Stimulated activated CD4-positive, alpha-beta T cell treated with anti-CD3 and anti-CD28 coated beads, Interleukin-12 subunit alpha, Interleukin-12 subunit beta, amount 100 ng/mL, for 24 hours (primary cell): ENCODE measurements around the gene MUC13.

ENCODE experiments used
- DNase-seq, 2 experiments: peaks; one replicate each; pipeline ENCODE4 v3.0.0-alpha.2; 2020; ENCODE audit warnings: low read depth in 2 of 2

Gene MUC13

GRCh38 chr3:124878561-124879336, 55.8 kb downstream of the MUC13 start:
- DNase-seq: no peak

- no peak for DNase-seq
These were observed 56.9 kb downstream of the MUC13 start for GRCh38 chr3:124877674-124878073.

GRCh38 chr3:124876401-124876878, 58.1 kb downstream of the MUC13 start:
- DNase-seq: no peak

- no peak for DNase-seq
These were observed 61.3 kb downstream of the MUC13 start for GRCh38 chr3:124873226-124873625.

GRCh38 chr3:124867511-124867910, 67.0 kb downstream of the MUC13 start:
- no peak for DNase-seq

- no peak for DNase-seq
These were observed 72.5 kb downstream of the MUC13 start for GRCh38 chr3:124862006-124862405.

GRCh38 chr3:124861041-124861440, 73.5 kb downstream of the MUC13 start:
- DNase-seq: no peak

- DNase-seq: no peak
These were observed 74.0 kb downstream of the MUC13 start for GRCh38 chr3:124860599-124860998.

GRCh38 chr3:124859025-124859424, 75.5 kb downstream of the MUC13 start:
- DNase-seq: no peak

- DNase-seq: no peak
These were observed 76.3 kb downstream of the MUC13 start for GRCh38 chr3:124858275-124858674.

- no peak for DNase-seq
These were observed 77.9 kb downstream of the MUC13 start for GRCh38 chr3:124856677-124857076.
